Globus pallidus (tissue), 1 donor: ENCODE results near the gene PCSK5.
"Not testable (repeated sequence)": the region's sequence is repeated elsewhere in the genome, so short reads cannot be mapped to it uniquely, and the experiment has no call there.

ENCODE experiments used
- DNase-seq: peaks from one replicate; pipeline ENCODE4 v3.0.0-alpha.2; 2015; ENCODE audit warnings: low spot score

The PCSK5 gene

GRCh38 chr9:75890472-75891276, at the start of gene PCSK5:
PCSK5 (plus strand) TSS chr9:75890673; CDS start chr9:75891182, 509 bp downstream.
- peak; percentile 96 for DNase-seq

GRCh38 chr9:75844321-75844720, 46.2 kb upstream of the PCSK5 start:
- no peak for DNase-seq

GRCh38 chr9:75845806-75846205, 44.7 kb upstream of the PCSK5 start:
- no peak for DNase-seq

GRCh38 chr9:75847085-75847484, 43.4 kb upstream of the PCSK5 start:
- DNase-seq, result no peak

- no peak for DNase-seq
These were observed 39.8 kb upstream of the PCSK5 start for GRCh38 chr9:75850459-75851200.

GRCh38 chr9:75851917-75852316, 38.6 kb upstream of the PCSK5 start:
- no peak for DNase-seq

GRCh38 chr9:75852746-75853145, 37.7 kb upstream of the PCSK5 start:
- DNase-seq, result no peak

GRCh38 chr9:75855509-75855908, 35.0 kb upstream of the PCSK5 start:
- DNase-seq, result no peak

- no peak for DNase-seq
These were observed 31.9 kb upstream of the PCSK5 start for GRCh38 chr9:75858497-75859092.

GRCh38 chr9:75864266-75864665, 26.2 kb upstream of the PCSK5 start:
- no peak for DNase-seq

GRCh38 chr9:75866273-75866871, 24.1 kb upstream of the PCSK5 start:
- peak; percentile 36 for DNase-seq

GRCh38 chr9:75868526-75868925, 21.9 kb upstream of the PCSK5 start:
- not testable (repeated sequence) for DNase-seq

- no peak for DNase-seq
These were observed 21.2 kb upstream of the PCSK5 start for GRCh38 chr9:75869236-75869635.

GRCh38 chr9:75870450-75870849, 20.0 kb upstream of the PCSK5 start:
- no peak for DNase-seq

GRCh38 chr9:75871624-75872023, 18.8 kb upstream of the PCSK5 start:
- no peak for DNase-seq

GRCh38 chr9:75873712-75874111, 16.8 kb upstream of the PCSK5 start:
- peak; percentile 43 for DNase-seq

- DNase-seq, result no peak
These were observed 13.4 kb upstream of the PCSK5 start for GRCh38 chr9:75876999-75877640.

- no peak for DNase-seq
These were observed 12.0 kb upstream of the PCSK5 start for GRCh38 chr9:75878488-75878860.

- DNase-seq, result no peak
These were observed 9.9 kb upstream of the PCSK5 start for GRCh38 chr9:75880618-75881017.

GRCh38 chr9:75881761-75882160, 8.7 kb upstream of the PCSK5 start:
- DNase-seq, result no peak

- DNase-seq, result no peak
These were observed 4.8 kb upstream of the PCSK5 start for GRCh38 chr9:75885652-75886051.

GRCh38 chr9:75889577-75889976, 896 bp upstream of the PCSK5 start:
- DNase-seq, result peak; percentile 7
